GM10266 (cell line): ENCODE data around the gene LACTBL1.

Source experiments
- DNase-seq: peaks from one replicate; pipeline ENCODE4 v3.0.0; 2012; ENCODE audit errors: extremely low spot score
- CTCF ChIP-seq: IDR thresholded peaks from 2 replicates; pipeline ENCODE4 v1.5.1; 2012; ENCODE audit warnings: mild to moderate bottlenecking, low read depth; ENCODE audit not compliant: control insufficient read depth, insufficient read depth; ENCODE audit errors: missing control alignments

The LACTBL1 gene

GRCh38 chr1:22919341-22920025 lies 53.2 kb downstream of the LACTBL1 start:
- TF ChIP-seq CTCF: no peak
- no peak for DNase-seq

GRCh38 chr1:22918644-22919043 lies 54.0 kb downstream of the LACTBL1 start:
- DNase-seq: no peak
- TF ChIP-seq CTCF: no peak

- no peak for TF ChIP-seq CTCF
- DNase-seq: no peak
These were observed 54.7 kb downstream of the LACTBL1 start for GRCh38 chr1:22917989-22918388.

- TF ChIP-seq CTCF: no peak
- DNase-seq: no peak
These were observed 56.2 kb downstream of the LACTBL1 start for GRCh38 chr1:22916471-22916820.

- no peak for DNase-seq
These were observed 56.7 kb downstream of the LACTBL1 start for GRCh38 chr1:22915816-22916470.

GRCh38 chr1:22915231-22915630 lies 57.4 kb downstream of the LACTBL1 start:
- no peak for DNase-seq
- TF ChIP-seq CTCF: no peak

More at GRCh38 chr1:22915816-22916470, 56.7 kb downstream of the LACTBL1 start:
- TF ChIP-seq CTCF: no peak

GRCh38 chr1:22914633-22915217 lies 57.9 kb downstream of the LACTBL1 start:
- TF ChIP-seq CTCF: no peak
- DNase-seq: no peak
